Activated T-helper 2 cell treated with anti-CD3 and anti-CD28 coated beads, Interferon-gamma antibody, Interleukin-2, Interleukin-4, amounts not matched to agents 10 μg/mL and 5 μg/mL and 100 μg/mL, durations not matched to agents 14 hours and 24 hours and 36 hours (primary cell): ENCODE results near the gene HLA-A. TPM values are rescaled to one million over a fixed set of nuclear protein-coding genes. Genes with fewer than 3 reads are reported as not detected.

Source experiments
- DNase-seq: peaks from one replicate; pipeline ENCODE4 v3.0.0; 2021; ENCODE audit warnings: low spot score
- H3K27ac Mint-ChIP-seq: one replicate; pipeline ENCODE4 v1.8.0; 2021; ENCODE audit warnings: mixed read lengths
- H3K27me3 Mint-ChIP-seq: one replicate; pipeline ENCODE4 v1.8.0; 2021; ENCODE audit warnings: low read depth, mixed read lengths
- H3K36me3 Mint-ChIP-seq: one replicate; pipeline ENCODE4 v1.8.0; 2021; ENCODE audit warnings: low read depth, mixed read lengths
- H3K4me1 Mint-ChIP-seq: one replicate; pipeline ENCODE4 v1.8.0; 2021; ENCODE audit warnings: low read depth, mixed read lengths
- H3K4me3 Mint-ChIP-seq: one replicate; pipeline ENCODE4 v1.8.0; 2021; ENCODE audit warnings: low read depth, mild to moderate bottlenecking, moderate library complexity, mixed read lengths
- H3K9me3 Mint-ChIP-seq: one replicate; pipeline ENCODE4 v1.8.0; 2021; ENCODE audit warnings: mixed read lengths
- intact Hi-C: fragments of 100-400 bp; cut with micrococcal nuclease; formaldehyde crosslinking; loops from one replicate; pipeline ENCODE4 v1.15.1; 2023
- total RNA-seq: library from RNA; stranded (reverse); gene quantifications from 2 replicates; pipeline ENCODE4 v1.2.3, GENCODE V29; 2022

HLA-A gene
- total RNA-seq, 1 donor from 2014 or later, result 1,592 TPM

GRCh38 chr6:29984992-29985391, 42.7 kb downstream of the HLA-A start:
- no peaks in the 10 kb centered on the region for H3K36me3 Mint-ChIP-seq
- no peak overlapping the region for H3K4me3 Mint-ChIP-seq
- peaks cover 34% of the 10 kb centered on the region for H3K27me3 Mint-ChIP-seq
- H3K4me1 Mint-ChIP-seq, result no peaks in the 10 kb centered on the region
- intact Hi-C loops, result no loop called here
- H3K9me3 Mint-ChIP-seq, result no peaks in the 10 kb centered on the region
- DNase-seq, result no peak
- no peak overlapping the region for H3K27ac Mint-ChIP-seq

- Mint-ChIP-seq H3K27me3 (peaks cover 34% of the 10 kb centered on the region), H3K4me3 (no peak overlapping the region), H3K36me3 (no peaks in the 10 kb centered on the region), H3K9me3 (no peaks in the 10 kb centered on the region), H3K27ac (no peak overlapping the region), H3K4me1 (peaks cover 6% of the 10 kb centered on the region)
- intact Hi-C loops, result no loop called here
- no peak for DNase-seq
Measured at GRCh38 chr6:29986179-29986781, 43.9 kb downstream of the HLA-A start.

- H3K4me1 Mint-ChIP-seq, result peaks cover 6% of the 10 kb centered on the region
- H3K9me3 Mint-ChIP-seq, result no peaks in the 10 kb centered on the region
- no peaks in the 10 kb centered on the region for H3K36me3 Mint-ChIP-seq
- H3K27me3 Mint-ChIP-seq, result peaks cover 36% of the 10 kb centered on the region
- H3K27ac Mint-ChIP-seq, result no peak overlapping the region
- intact Hi-C loops, result no loop called here
- H3K4me3 Mint-ChIP-seq, result no peak overlapping the region
- DNase-seq, result no peak
Measured at GRCh38 chr6:29989211-29989610, 46.9 kb downstream of the HLA-A start.

- no peak overlapping the region for H3K4me3 Mint-ChIP-seq
- H3K27ac Mint-ChIP-seq, result no peak overlapping the region
- H3K36me3 Mint-ChIP-seq, result no peaks in the 10 kb centered on the region
- H3K9me3 Mint-ChIP-seq, result no peaks in the 10 kb centered on the region
- H3K4me1 Mint-ChIP-seq, result peaks cover 6% of the 10 kb centered on the region
- DNase-seq, result no peak
- H3K27me3 Mint-ChIP-seq, result peaks cover 36% of the 10 kb centered on the region
- intact Hi-C loops, result no loop called here
Measured at GRCh38 chr6:29990931-29991330, 48.6 kb downstream of the HLA-A start.

- Mint-ChIP-seq H3K27ac (no peak overlapping the region), H3K27me3 (peaks cover 36% of the 10 kb centered on the region), H3K9me3 (no peaks in the 10 kb centered on the region), H3K36me3 (no peaks in the 10 kb centered on the region), H3K4me1 (peaks cover 6% of the 10 kb centered on the region), H3K4me3 (no peak overlapping the region)
- no peak for DNase-seq
- intact Hi-C loops, result no loop called here
Measured at GRCh38 chr6:29992807-29993206, 50.5 kb downstream of the HLA-A start.

- intact Hi-C loops, result no loop called here
Measured at GRCh38 chr6:29994826-29995225, 52.5 kb downstream of the HLA-A start.

GRCh38 chr6:29995340-29995777, 53.0 kb downstream of the HLA-A start:
- peaks cover 28% of the 10 kb centered on the region for H3K27me3 Mint-ChIP-seq
- no peaks in the 10 kb centered on the region for H3K9me3 Mint-ChIP-seq
- H3K4me1 Mint-ChIP-seq, result peaks cover 4% of the 10 kb centered on the region
- intact Hi-C loops, result no loop called here
- no peak overlapping the region for H3K4me3 Mint-ChIP-seq
- H3K36me3 Mint-ChIP-seq, result no peaks in the 10 kb centered on the region
- H3K27ac Mint-ChIP-seq, result no peak overlapping the region
- DNase-seq, result no peak

More at GRCh38 chr6:29994826-29995225, 52.5 kb downstream of the HLA-A start:
- peaks cover 6% of the 10 kb centered on the region for H3K4me1 Mint-ChIP-seq
- no peaks in the 10 kb centered on the region for H3K36me3 Mint-ChIP-seq
- H3K9me3 Mint-ChIP-seq, result no peaks in the 10 kb centered on the region
- no peak overlapping the region for H3K4me3 Mint-ChIP-seq
- H3K27me3 Mint-ChIP-seq, result peaks cover 28% of the 10 kb centered on the region
- DNase-seq, result no peak
- no peak overlapping the region for H3K27ac Mint-ChIP-seq

Other genes starting within 250 kb of the HLA-A start
- gene HLA-F, start 219.1 kb upstream of the HLA-A start, total RNA-seq, result 266 and 278 TPM in 2 replicates
- 1.1 and 1.2 TPM in 2 replicates for gene HLA-G, start 114.7 kb upstream of the HLA-A start, total RNA-seq
- gene POLR1H, start 118.7 kb downstream of the HLA-A start, total RNA-seq, result 76.0 and 78.2 TPM in 2 replicates
- gene PPP1R11, start 124.7 kb downstream of the HLA-A start, total RNA-seq, result 55.9 and 56.1 TPM in 2 replicates
- gene RNF39, start 133.2 kb downstream of the HLA-A start, total RNA-seq, result not detected in 2 replicates
- not detected in 2 replicates for gene TRIM31, start 170.6 kb downstream of the HLA-A start, total RNA-seq
- gene TRIM40, start 193.6 kb downstream of the HLA-A start, total RNA-seq, result not detected in 2 replicates
- 0.09 TPM in 1 of 2 replicates, not detected in the other for gene TRIM10, start 218.7 kb downstream of the HLA-A start, total RNA-seq
- 0.41 and 0.46 TPM in 2 replicates for gene TRIM15, start 221.0 kb downstream of the HLA-A start, total RNA-seq